ENCODE results near the gene POLR2F.

- no peak for TF ChIP-seq CTCF (optimal IDR thresholded peaks at IDR 0.05 in 1 of 3, IDR thresholded peaks at IDR 0.05 in 1 of 3, conservative IDR thresholded peaks at IDR 0.05 in 1 of 3; ENCODE audit: extremely low read depth in 1 of 3, insufficient read depth in 2 of 3, low read length in 3 of 3)
- TF ChIP-seq EZH2 (IDR thresholded peaks at IDR 0.05; ENCODE audit: low read length) = no peak
These were observed 27.9 kb downstream of the POLR2F start for GRCh38 chr22:37981282-37982011.

Data from keratinocyte (primary cell).